GM19023 (cell line): Measurements from ENCODE around the gene TFDP1.

Experiments used
- ATAC-seq: cut with Tn5 transposase; IDR thresholded peaks from one replicate; pipeline ENCODE4 v1.9.1; 2021; ENCODE audit warnings: mild to moderate bottlenecking, moderate library complexity; ENCODE audit not compliant: unreplicated experiment

TFDP1 gene

GRCh38 chr13:113647351-113648215 is 63.0 kb downstream of the TFDP1 start:
- ATAC-seq = no peak

- no peak for ATAC-seq
These were observed 63.7 kb downstream of the TFDP1 start for GRCh38 chr13:113648216-113648610.

- no peak for ATAC-seq
These were observed 64.7 kb downstream of the TFDP1 start for GRCh38 chr13:113649212-113649611.

GRCh38 chr13:113650275-113650674 is 65.7 kb downstream of the TFDP1 start:
- no peak for ATAC-seq

GRCh38 chr13:113650731-113651148 is 66.2 kb downstream of the TFDP1 start:
- ATAC-seq = no peak

- ATAC-seq = no peak
These were observed 67.2 kb downstream of the TFDP1 start for GRCh38 chr13:113651511-113652403.

- ATAC-seq = no peak
These were observed 68.1 kb downstream of the TFDP1 start for GRCh38 chr13:113652404-113653263.

- ATAC-seq = no peak
These were observed 69.0 kb downstream of the TFDP1 start for GRCh38 chr13:113653264-113654174.

- no peak for ATAC-seq
These were observed 69.6 kb downstream of the TFDP1 start for GRCh38 chr13:113654175-113654560.

GRCh38 chr13:113654591-113655345 is 70.2 kb downstream of the TFDP1 start:
- ATAC-seq = no peak

- no peak for ATAC-seq
These were observed 70.9 kb downstream of the TFDP1 start for GRCh38 chr13:113655346-113656002.

- no peak for ATAC-seq
These were observed 71.5 kb downstream of the TFDP1 start for GRCh38 chr13:113656003-113656588.

GRCh38 chr13:113656831-113657671 is 72.5 kb downstream of the TFDP1 start:
- no peak for ATAC-seq

- ATAC-seq = no peak
These were observed 73.5 kb downstream of the TFDP1 start, which contains the start of gene ATP4B for GRCh38 chr13:113657851-113658741. Gene ATP4B (minus strand): TSS chr13:113658198. CDS start chr13:113658144, 54 bp downstream.

- ATAC-seq = no peak
These were observed 74.3 kb downstream of the TFDP1 start for GRCh38 chr13:113658836-113659235.

GRCh38 chr13:113659337-113659736 is 74.8 kb downstream of the TFDP1 start:
- no peak for ATAC-seq
